Right lobe of liver (tissue), 4 donors: ENCODE data around the gene RCC2.

Experiments used
- CTCF ChIP-seq, 4 donors: fragments of 200-600 bp in 3 of 4; fragments of 450-650 bp in 1 of 4; IDR thresholded peaks; one replicate each; pipeline versions ENCODE4 v1.5.1 to v1.8.0; 2016 to 2022; ENCODE audit warnings: antibody characterized with exemption in 4 of 4, mild to moderate bottlenecking in 2 of 4
- POLR2A ChIP-seq: fragments of 450-650 bp; IDR thresholded peaks from one replicate; pipeline ENCODE4 v1.6.1; 2017; ENCODE audit warnings: antibody characterized with exemption, mild to moderate bottlenecking
- donor health status: DM: no; HTN: no; CAD: no.
- donor health status: DM: no; HTN: no; CAD: no.
- donor health status: DM: no; HTN: yes; CAD: no.

GRCh38 chr1:17403081-17403480 lies 36.4 kb downstream of the RCC2 start:
- TF ChIP-seq POLR2A (no peak), CTCF (IDR thresholded peaks at IDR 0.05) (no peak)
